Common myeloid progenitor, CD34-positive (primary cell): ENCODE data around the gene FAR2.
A peak's percentile ranks its signal among the peaks of the same experiment; 100 is the strongest.

Source experiments
- CTCF ChIA-PET: fragments of 350-600 bp; sonication (Branson Sonifier 250); formaldehyde crosslinking; loops from one replicate; lab custom pipeline; 2021; ENCODE audit warnings: antibody characterized with exemption; lab: Charles Lee
- POLR2A ChIA-PET: fragments of 350-600 bp; sonication (Branson Sonifier 250); formaldehyde crosslinking; loops from one replicate; lab custom pipeline; 2021; ENCODE audit warnings: antibody characterized with exemption; lab: Charles Lee
- DNase-seq, 3 donors: peaks; one replicate each; pipeline versions ENCODE4 v3.0.0 to v3.0.0-alpha.2; 2013
- H3K27ac ChIP-seq, 2 experiments: 1 replicate in 1 of 2; 2 replicates in 1 of 2; pipeline ENCODE4 v1.7.0; 2013; ENCODE audit warnings: inconsistent platforms in 2 of 2, low read length in 2 of 2, mild to moderate bottlenecking in 2 of 2, low read depth in 1 of 2, moderate library complexity in 1 of 2; ENCODE audit not compliant: severe bottlenecking in 2 of 2, insufficient read depth in 1 of 2, poor library complexity in 1 of 2
- H3K27me3 ChIP-seq, 5 experiments: replicated peaks in 2 of 5; 1 replicate in 3 of 5; 2 replicates in 2 of 5; pipeline versions ENCODE4 v1.6.1 to v1.7.0; 2013; ENCODE audit warnings: low read length in 4 of 5, mild to moderate bottlenecking in 2 of 5, moderate library complexity in 2 of 5, inconsistent platforms in 1 of 5; ENCODE audit not compliant: insufficient read depth in 5 of 5, control insufficient read depth in 4 of 5
- H3K36me3 ChIP-seq, 4 experiments: 1 replicate in 2 of 4; 2 replicates in 2 of 4; pipeline versions ENCODE4 v1.6.1 to v1.7.0; 2013; ENCODE audit warnings: low read length in 3 of 4, control low read depth in 1 of 4, mild to moderate bottlenecking in 1 of 4; ENCODE audit not compliant: control insufficient read depth in 4 of 4, insufficient read depth in 4 of 4
- H3K4me1 ChIP-seq, 4 experiments: 1 replicate in 3 of 4; 2 replicates in 1 of 4; pipeline versions ENCODE4 v1.6.1 to v1.7.1; 2013; ENCODE audit warnings: low read length in 3 of 4, mild to moderate bottlenecking in 3 of 4, control low read depth in 1 of 4, inconsistent platforms in 1 of 4, moderate library complexity in 1 of 4; ENCODE audit not compliant: control insufficient read depth in 4 of 4, insufficient read depth in 4 of 4; ENCODE audit errors: control extremely low read depth in 1 of 4
- H3K4me3 ChIP-seq, 7 experiments: 1 replicate in 4 of 7; 2 replicates in 3 of 7; pipeline versions ENCODE4 v1.5.1 to v1.7.0; 2013; ENCODE audit warnings: mild to moderate bottlenecking in 7 of 7, low read length in 6 of 7, moderate library complexity in 6 of 7, inconsistent platforms in 2 of 7, low read depth in 2 of 7, control low read depth in 1 of 7; ENCODE audit not compliant: insufficient read depth in 4 of 7, control insufficient read depth in 1 of 7; ENCODE audit errors: extremely low read depth in 1 of 7
- H3K9me3 ChIP-seq, 5 experiments: 1 replicate in 4 of 5; 2 replicates in 1 of 5; pipeline versions ENCODE4 v1.6.1 to v1.7.1; 2013; ENCODE audit warnings: low read length in 4 of 5, mild to moderate bottlenecking in 2 of 5, inconsistent platforms in 1 of 5, low read depth in 1 of 5, moderate library complexity in 1 of 5; ENCODE audit not compliant: control insufficient read depth in 4 of 5, insufficient read depth in 2 of 5; ENCODE audit errors: control extremely low read depth in 1 of 5
- WGBS: methylation state at CpG from one replicate; pipeline ENCODE4 v1.1.5; 2013; ENCODE audit not compliant: insufficient coverage; 5-methylcytosine and 5-hydroxymethylcytosine counted together

FAR2 gene

DNA sequence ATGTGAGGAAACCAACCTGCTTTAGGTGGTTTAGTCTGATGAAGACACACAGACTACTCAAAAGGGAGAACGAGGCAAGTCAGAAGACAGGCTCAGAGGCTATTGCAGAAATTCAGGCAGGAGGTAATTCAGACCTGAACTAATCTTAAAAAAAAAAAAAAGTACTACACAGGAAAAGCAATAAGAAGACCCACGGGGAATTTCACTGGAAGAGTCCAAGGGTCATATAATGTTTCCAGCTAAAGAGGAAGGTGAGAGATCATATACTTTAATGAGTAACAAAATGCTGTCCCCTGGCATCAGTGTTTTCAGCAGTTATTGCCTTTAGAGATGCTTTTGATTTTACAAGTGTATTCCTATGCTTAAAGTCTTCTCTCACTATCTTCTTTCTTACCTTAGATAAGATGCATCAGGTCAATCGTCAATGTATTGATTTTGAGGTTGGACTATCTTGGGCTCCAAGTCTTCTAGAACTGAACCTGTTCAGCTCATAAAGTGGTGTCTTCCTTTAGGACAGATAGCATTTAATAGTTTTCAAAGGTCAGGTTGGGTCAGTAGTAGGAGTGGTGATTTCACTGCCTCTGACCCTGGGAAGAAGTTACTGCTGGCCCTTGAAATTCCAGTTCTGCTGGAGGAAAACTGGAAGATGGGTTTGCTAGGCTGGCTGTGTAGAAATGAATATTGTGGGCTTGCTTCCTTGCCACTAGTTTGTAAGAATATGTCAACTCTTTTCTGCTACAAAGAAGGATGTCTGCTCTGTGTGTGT, 60.0 kb downstream of the FAR2 start:
- Histone ChIP-seq H3K27ac (peak overlapping the region in 1 of 2 experiments; percentile 44), H3K27me3 (no peaks in the 10 kb centered on the region), H3K36me3 (no peaks in the 10 kb centered on the region), H3K4me1 (peaks cover 18 to 64% (median 41%) of the 10 kb centered on the region in 4 experiments), H3K9me3 (no peaks in the 10 kb centered on the region), H3K4me3 (peak overlapping the region in 1 of 7 experiments; percentile 18)
- DNase-seq: no peak
- 100% methylated on average over 1 of the region's 3 CpGs for WGBS
- ChIA-PET POLR2A (interaction anchor here (0.6 to 1.9 kb wide), 3 partner anchors 33 to 109 kb away, joined by 3 to 13 read pairs (median 4); no protein-coding TSS in a partner anchor), CTCF (interaction anchor here (0.6 to 1.9 kb wide), 9 partner anchors 12 to 171 kb away, joined by 3 to 13 read pairs (median 4); no protein-coding TSS in a partner anchor)

DNA sequence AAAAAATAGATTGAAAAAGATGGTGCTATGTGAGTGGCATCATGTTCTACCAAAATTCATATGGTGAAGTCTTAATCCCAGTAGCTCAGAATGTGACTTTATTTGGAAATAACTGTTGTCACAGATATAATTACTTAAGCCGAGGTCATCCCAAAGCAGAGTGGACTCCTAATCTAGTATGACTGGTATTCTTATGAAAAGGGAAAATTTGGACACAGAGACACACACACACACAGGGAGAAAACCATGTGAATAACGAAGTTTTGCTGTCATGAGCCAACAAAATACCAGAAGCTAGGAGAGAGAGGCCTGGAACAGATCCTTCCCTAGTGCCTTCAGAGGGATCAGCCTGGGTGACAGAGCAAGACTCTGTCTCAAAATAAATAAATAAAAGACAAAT, 62.6 kb downstream of the FAR2 start:
- Histone ChIP-seq H3K27ac (no peak overlapping the region), H3K27me3 (no peaks in the 10 kb centered on the region), H3K4me3 (peak overlapping the region in 1 of 7 experiments; percentile 59), H3K9me3 (no peaks in the 10 kb centered on the region), H3K4me1 (peaks cover 13 to 59% (median 38%) of the 10 kb centered on the region in 4 experiments), H3K36me3 (no peaks in the 10 kb centered on the region)
- ChIA-PET CTCF (interaction anchor here (0.9 to 1.6 kb wide), 5 partner anchors 22 to 44 kb away, joined by 3 to 5 read pairs (median 4); no protein-coding TSS in a partner anchor), POLR2A (no interaction called here)
- DNase-seq: no peak
- 100% methylated on average over 2 of the region's 2 CpGs for WGBS

DNA sequence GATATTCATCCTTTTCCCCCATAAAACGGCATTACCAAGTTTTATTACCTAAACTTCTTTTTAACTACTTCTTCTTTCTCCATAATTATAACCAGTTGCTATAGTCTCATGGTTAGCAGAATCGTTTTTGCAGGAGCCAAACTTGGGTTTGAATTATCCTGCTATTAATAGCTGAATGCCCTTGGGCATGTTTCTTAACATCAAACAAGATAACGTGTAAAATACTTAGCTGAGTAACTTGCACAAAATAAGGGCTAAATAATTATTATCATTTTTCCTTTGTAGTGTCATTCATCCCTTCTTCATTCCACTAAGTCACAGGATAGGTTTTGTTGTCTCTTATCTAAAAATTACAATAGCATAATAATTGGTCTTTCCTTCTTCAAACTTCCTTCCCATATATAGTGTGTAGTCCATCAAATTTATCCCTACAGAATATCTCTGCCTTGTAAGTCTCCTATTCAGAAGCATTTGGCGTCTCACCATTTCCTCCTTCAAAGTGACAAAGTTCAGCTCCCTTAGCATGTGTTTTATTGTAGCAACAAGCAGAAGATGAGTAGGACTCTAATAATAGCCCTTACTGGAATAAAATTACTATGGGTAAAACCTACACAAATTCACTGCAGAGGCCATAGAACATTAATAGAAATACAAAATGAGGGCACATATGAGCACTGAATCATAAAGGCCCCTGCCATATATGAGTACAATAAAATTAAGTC, 63.8 kb downstream of the FAR2 start:
- no peak overlapping the region for H3K27ac ChIP-seq
- no peaks in the 10 kb centered on the region for H3K9me3 ChIP-seq
- H3K4me1 ChIP-seq: peaks cover 12 to 59% (median 36%) of the 10 kb centered on the region in 4 experiments
- ChIA-PET POLR2A (no interaction called here), CTCF (interaction anchor here (0.6 to 1.8 kb wide), 5 partner anchors 9 to 65 kb away, joined by 3 to 5 read pairs (median 4); no protein-coding TSS in a partner anchor)
- no peaks in the 10 kb centered on the region for H3K36me3 ChIP-seq
- 43% methylated on average over 2 of the region's 4 CpGs for WGBS
- no peak for DNase-seq
- peak overlapping the region in 2 of 7 experiments; percentile 48 to 59 for H3K4me3 ChIP-seq
- H3K27me3 ChIP-seq: no peaks in the 10 kb centered on the region

DNA sequence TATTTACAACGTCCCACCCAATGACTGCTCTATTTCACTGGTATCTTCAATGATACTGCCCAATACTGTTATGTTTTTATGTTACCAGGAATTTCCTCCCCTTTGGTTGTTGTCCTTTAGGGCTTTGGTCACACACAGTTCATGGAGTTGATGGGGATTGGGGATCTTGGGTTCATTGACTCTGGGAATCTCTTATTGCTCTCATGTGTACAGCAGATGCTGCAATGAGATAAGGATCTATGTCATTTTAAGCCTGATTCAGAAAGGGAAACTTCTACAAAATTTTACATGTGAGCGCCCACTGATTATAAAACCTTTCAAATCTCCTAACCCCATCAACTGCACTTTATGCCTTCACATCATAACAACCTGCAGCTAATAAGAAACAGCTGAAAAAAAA, 67.2 kb downstream of the FAR2 start:
- DNase-seq: peak; percentile 29 to 75 (median 60)
- Histone ChIP-seq H3K36me3 (peaks cover 0 to 7% (median 2%) of the 10 kb centered on the region in 4 experiments), H3K4me3 (peak overlapping the region in 1 of 7 experiments; percentile 68), H3K9me3 (peaks cover 0 to 3% (median 0%) of the 10 kb centered on the region in 5 experiments), H3K4me1 (peaks cover 15 to 49% (median 20%) of the 10 kb centered on the region in 4 experiments), H3K27ac (peak overlapping the region in 1 of 2 experiments; percentile 35), H3K27me3 (no peaks in the 10 kb centered on the region)
- CTCF ChIA-PET: interaction anchor here (1.4 to 2.5 kb wide), 5 partner anchors 9 to 142 kb away, joined by 3 to 10 read pairs (median 5); no protein-coding TSS in a partner anchor
- WGBS: 33% methylated on average over 1 of the region's 2 CpGs
- POLR2A ChIA-PET: interaction anchor here (0.6 to 1.5 kb wide), 2 partner anchors 26 to 60 kb away, joined by 3 to 9 read pairs; no protein-coding TSS in a partner anchor

DNA sequence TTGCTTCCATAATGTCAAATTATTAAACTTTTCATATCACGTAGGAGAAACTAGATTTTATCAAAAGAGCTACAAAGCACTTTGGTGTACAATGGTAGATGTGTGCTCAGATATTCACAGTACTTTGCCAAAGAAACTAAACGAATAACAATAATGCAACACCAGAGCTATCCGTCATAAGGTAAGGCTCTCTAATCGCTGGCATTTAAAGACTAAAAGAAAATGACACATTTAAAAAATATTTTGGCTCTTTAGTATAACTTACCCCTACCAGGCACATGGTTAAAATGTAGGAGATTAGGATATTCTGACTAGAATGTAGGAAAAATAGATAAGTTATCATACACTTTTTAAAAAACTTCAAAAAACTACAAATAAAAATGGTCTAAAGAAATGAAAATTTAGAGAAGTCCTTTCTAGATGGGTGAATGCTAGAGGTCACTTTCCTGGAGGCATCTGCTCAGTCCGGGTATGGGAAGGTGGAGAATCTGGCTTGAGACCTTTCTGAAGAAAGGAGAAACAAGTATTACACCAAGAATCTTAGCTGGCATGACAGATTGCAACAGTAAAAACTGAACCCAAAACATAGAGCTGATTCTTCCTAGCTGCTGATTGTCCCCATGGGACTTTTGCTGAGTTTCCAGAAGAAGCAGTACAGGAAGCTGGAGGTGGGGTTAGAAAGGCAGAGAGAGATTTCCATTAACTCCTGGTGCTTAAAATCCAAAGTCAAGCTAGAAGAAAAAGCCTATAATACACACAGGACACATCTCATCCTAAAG, 67.9 kb downstream of the FAR2 start:
- 50% methylated on average over 1 of the region's 5 CpGs for WGBS
- ChIA-PET CTCF (interaction anchor here (0.9 to 2.5 kb wide), 5 partner anchors 10 to 26 kb away, joined by 3 to 10 read pairs (median 4); no protein-coding TSS in a partner anchor), POLR2A (interaction anchor here (0.6 kb wide), 1 partner anchor 60 kb away, joined by 3 read pairs; no protein-coding TSS in a partner anchor)
- DNase-seq: no peak
- Histone ChIP-seq H3K27ac (peak overlapping the region in 1 of 2 experiments; percentile 35), H3K9me3 (peaks cover 0 to 4% (median 0%) of the 10 kb centered on the region in 5 experiments), H3K27me3 (no peaks in the 10 kb centered on the region), H3K4me3 (peak overlapping the region in 1 of 7 experiments; percentile 68), H3K36me3 (peaks cover 0 to 8% (median 2%) of the 10 kb centered on the region in 4 experiments), H3K4me1 (peaks cover 15 to 43% (median 20%) of the 10 kb centered on the region in 4 experiments)
